ENCODE results near the gene MFSD2B.

GRCh38 chr2:24017711-24018110 lies 7.8 kb downstream of the MFSD2B start:
- TF ChIP-seq, protein P1, sequence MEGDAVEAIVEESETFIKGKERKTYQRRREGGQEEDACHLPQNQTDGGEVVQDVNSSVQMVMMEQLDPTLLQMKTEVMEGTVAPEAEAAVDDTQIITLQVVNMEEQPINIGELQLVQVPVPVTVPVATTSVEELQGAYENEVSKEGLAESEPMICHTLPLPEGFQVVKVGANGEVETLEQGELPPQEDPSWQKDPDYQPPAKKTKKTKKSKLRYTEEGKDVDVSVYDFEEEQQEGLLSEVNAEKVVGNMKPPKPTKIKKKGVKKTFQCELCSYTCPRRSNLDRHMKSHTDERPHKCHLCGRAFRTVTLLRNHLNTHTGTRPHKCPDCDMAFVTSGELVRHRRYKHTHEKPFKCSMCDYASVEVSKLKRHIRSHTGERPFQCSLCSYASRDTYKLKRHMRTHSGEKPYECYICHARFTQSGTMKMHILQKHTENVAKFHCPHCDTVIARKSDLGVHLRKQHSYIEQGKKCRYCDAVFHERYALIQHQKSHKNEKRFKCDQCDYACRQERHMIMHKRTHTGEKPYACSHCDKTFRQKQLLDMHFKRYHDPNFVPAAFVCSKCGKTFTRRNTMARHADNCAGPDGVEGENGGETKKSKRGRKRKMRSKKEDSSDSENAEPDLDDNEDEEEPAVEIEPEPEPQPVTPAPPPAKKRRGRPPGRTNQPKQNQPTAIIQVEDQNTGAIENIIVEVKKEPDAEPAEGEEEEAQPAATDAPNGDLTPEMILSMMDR (conservative IDR thresholded peaks at IDR 0.05 in 1 of 2, IDR thresholded peaks at IDR 0.05 in 1 of 2; ENCODE audit: low read depth in 1 of 2, low read length in 2 of 2), result no peak
- no peak for TF ChIP-seq EZH2 (IDR thresholded peaks at IDR 0.05; ENCODE audit: low read length, missing control alignments)

All from fibroblast of lung (primary cell).